Activated CD4-positive, alpha-beta T cell treated with anti-CD3 and anti-CD28 coated beads, Interleukin-2, amount 50 U/mL, for 24 hours (primary cell): ENCODE data around the gene NPHP4.

Experiments used
- DNase-seq, 2 donors: peaks; one replicate each; pipeline ENCODE4 v3.0.0-alpha.2; 2020; ENCODE audit warnings: low read depth in 1 of 2, low spot score in 1 of 2

Gene NPHP4

DNA sequence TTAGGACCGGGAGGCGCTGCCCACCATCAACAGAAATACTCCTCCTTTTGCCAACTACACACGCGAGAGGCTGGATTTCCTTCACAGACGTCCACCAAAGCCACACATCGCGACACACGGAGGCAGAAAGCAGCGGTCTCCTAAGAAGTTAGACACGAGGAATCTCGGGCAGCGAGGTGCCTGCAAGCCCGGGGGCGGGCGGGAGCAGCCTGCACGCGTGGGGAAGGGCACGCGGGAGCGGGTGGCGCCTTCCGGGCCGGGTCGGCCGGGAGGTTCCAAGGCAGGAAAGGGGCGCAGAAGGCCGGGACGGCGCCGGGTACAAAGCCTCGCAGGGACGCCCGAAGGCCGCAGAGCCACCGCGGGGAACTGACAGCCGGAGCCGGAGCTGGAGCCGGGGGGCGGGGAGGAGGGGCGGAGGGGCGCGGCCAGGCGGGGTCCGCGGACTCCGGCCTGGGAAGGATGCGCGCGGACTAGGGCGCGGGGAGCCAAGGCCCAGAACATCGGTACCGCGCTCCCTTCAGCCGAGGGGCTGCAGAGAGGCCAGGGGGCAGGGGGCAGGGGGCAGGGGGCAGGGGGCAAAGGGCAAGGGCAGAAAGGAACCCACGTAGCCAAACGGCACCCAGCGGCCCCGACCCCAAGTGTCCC, 722 bp downstream of the NPHP4 start:
- DNase-seq = no peak

GRCh38 chr1:5990913-5991312, 1.3 kb downstream of the NPHP4 start:
- DNase-seq = no peak

DNA sequence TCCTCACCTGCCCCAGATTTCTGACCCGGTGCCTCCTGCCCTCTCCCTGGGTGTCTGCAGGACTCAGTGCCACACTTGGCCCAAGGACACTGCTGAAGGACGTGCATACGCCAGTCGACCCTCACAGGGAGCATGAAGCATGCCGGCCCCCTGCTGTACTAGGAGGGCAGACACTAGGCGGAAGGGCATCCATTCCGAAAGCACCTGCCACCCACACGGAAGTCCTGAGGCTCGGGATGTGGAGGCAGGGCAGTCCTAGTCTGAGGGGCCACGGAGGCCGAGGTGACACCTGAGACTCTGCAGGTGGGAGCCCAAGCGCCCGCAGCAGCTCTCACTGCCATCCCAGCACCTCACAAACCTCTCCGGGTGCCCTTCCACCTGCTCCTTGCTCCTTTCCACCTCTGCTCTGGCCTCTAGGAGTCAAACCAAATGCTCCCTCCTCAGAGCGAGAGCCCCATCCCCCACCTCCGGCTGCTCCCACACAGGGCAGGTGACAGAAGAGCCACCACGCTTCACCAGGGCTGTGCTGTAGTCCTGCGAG, 2.4 kb downstream of the NPHP4 start:
- no peak for DNase-seq

- no peak for DNase-seq
These were observed 3.0 kb downstream of the NPHP4 start for GRCh38 chr1:5989286-5989605.

DNA sequence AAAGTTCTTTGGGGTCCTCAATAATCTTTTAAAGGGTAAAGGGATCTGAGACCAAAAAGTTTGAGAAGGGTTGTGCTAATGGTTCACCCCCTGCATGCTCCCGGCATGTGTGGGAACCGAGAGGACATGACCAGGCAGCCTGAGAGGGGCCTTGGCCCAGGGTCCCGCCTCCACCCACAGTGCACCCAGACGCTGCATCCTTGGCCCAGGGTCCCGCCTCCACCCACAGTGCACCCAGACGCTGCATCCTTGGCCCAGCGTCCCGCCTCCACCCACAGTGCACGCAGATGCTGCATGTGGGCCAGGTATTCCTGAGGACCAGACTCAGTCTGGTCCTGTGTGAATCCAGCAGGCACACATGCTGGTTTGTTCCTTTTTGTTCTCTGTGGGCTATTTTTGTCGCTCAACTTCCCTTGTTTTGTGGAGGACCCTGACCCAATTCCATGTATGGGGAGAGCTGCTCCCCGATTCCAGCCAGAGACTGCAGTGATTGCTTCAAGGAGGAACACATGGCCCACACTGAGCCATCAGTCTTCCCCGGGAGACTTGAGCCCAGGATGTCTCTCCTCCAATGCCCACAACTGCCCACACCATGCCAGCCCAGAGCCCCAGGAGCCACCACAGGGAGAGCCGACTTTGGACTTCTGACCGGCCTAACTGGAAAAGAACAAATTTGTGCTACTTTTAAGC, 3.5 kb downstream of the NPHP4 start:
- DNase-seq = no peak

GRCh38 chr1:5986018-5986417, 6.2 kb downstream of the NPHP4 start:
- DNase-seq = no peak

DNA sequence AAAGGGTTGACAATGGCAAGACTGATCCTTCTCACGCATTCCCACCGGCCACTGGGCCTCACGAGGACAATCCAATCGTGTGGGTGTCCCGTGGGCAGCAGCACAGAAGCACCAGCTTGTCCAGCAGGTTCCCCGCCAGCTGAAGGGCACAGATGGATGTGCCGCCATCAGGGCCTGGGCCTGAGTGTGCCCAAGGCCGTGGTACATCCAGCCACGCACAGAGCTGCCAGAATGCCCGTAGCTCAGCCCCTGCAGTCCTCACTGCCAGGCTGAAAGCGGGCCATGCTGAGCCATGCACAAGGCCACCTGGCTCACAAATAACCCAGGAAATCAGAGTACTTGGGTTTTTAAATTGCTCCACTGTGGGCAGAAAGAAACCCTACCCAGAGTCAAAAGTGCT, 7.0 kb downstream of the NPHP4 start:
- DNase-seq = no peak

GRCh38 chr1:5983361-5984103, 8.7 kb downstream of the NPHP4 start:
- DNase-seq = no peak

DNA sequence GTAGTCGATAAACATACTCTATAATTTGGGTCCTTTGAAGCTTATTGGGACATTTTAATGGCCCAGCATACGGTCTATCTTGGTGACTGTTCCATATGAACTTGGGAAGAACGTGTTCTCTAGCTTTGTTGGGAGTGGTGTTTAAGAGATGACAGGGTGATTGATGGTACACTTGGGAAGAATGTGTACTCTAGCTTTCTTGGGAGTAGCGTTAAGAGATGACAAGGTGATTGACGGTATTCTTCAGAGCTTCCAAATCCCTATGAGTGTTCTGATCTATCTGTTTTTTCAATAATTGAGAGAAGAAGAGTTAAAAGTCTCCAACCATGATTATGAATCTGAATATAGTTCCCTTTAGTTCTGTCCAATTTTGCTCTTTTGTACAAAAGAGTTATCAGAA, 9.4 kb downstream of the NPHP4 start:
- DNase-seq = no peak

DNA sequence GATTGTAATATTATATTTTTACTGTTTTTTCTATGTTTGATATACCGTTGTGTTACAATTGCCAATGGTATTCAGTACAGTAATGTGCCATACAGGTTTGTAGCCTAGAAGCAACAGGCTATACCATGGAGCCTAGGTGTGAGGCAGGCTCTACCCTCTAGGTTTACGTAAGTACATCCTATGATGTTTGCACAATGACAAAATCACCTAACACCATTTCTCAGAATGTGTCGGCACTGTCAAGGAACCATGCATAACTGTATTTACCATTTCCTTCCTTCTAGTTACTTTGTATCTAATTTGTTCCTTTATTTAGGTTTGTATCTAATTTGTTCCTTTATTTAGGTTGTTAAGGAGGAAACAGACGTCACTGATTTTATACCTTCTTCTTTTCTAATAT, 9.9 kb downstream of the NPHP4 start:
- DNase-seq = no peak

DNA sequence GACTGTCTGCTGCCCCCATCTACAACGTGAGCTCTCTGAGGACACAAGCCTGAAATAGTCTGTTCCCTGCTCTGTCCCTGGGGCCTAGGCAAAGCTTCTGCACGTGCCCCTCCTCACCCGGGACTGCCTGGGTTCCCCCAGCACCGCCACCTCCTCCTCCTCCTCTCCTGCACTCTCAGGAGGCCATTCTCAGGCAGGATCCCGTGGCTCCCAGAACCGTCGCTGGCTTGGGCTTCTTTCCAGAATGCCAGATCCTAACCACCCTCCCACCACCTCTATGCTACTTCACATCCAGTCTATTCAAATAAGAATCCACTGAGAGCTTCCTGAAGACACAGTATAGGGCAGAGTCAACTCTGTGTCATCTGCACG, 11.2 kb downstream of the NPHP4 start:
- no peak for DNase-seq

- DNase-seq = no peak
These were observed 11.8 kb downstream of the NPHP4 start for GRCh38 chr1:5980314-5981008.

DNA sequence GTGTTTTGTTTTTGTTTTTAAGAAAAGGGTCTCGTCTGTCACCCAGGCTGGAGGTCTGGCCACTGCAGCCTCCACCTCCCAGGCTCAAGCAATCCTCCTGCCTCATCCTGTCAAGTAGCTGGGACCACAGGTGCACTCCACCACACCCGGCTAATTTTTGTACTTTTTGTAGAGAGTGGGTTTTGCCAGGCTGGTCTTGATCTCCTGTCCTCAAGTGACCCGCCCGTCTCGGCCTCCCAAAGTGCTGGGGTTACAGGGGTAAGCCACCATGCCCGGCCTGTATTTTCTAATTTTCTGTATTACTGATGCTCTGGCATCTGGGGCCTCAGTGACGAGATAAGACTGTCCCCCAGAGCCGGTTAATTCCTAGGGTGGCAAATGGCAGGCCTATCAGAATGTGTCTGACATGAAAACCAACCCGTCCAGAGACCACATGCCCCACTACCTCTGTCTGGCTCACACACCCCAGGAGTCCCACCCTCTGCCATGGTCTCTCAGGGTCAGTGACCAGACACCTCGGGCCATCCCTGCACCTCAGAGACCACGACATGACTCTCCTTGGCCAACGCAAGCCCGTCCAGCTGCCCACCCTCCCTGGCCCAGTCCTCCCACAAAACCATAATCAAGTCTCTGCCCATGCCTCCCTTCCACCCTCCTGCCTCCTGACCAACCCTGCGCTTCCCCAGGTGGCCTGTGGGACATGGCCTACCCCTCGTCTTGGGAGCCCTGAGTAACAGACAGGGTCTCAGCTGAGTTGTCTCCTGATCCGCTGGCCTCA, 12.5 kb downstream of the NPHP4 start:
- no peak for DNase-seq

DNA sequence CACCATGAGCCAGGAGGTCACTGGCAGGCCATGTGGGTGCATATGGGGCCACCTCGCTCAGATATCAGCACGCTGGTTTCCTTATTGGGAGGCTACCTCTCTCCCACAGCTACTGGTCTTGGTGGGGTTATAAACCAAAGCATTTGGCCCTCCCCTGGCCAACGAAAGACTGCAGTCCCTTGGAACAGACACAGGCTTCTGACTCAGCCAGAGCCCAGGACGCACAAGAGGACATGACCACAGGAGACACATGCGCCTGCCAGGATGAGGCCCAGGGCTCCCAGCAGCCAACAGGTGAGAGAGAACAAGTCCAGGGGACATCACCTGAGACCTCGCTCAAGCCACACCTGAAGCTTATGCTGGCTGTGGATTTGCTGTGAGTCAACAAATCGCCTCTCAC, 13.8 kb downstream of the NPHP4 start:
- DNase-seq = no peak

DNA sequence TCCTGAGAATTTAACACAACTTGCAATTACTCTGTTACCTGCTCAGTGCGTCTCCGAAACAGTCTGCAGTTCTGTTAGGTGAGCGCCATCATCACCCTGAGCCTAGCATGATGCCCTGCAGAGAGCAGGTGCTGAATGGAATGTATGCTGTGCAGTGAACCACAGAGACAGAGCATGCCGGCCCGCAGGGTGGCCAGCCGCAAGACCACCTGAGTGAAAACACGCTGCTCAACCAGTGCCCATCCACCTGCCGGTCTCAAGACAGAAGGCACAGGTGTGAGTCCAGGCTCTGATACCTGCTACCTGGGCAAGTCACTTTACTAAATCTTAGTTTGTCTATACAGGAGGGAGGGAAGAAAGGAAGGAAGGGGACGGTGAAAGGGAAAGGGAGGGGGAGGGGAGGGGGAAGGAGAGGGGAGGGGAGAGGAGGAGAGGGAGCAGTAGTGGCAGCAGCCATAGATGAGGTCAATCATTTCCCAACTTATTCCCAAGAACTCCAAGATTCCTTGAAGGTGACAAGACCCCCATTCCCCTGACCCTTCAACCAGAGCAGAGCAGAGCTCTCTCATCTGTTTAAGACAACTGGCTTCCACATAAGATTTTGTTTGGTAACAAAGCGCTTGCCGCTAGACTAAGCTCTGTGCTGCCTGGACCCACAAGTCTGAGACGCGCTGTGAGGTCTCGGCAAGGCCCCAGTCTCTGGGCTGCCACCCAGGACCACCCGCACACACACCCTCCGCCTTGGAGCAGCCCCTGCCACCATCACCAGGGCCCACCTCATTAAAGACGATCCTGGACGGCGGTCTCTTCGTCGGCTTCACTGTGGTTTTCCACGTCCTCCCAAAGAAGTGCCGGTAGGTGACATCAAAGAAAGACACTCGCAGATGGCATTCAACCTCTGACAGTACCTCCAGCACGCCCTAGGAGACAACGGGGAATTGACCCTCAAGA, 14.5 kb downstream of the NPHP4 start:
- no peak for DNase-seq

DNA sequence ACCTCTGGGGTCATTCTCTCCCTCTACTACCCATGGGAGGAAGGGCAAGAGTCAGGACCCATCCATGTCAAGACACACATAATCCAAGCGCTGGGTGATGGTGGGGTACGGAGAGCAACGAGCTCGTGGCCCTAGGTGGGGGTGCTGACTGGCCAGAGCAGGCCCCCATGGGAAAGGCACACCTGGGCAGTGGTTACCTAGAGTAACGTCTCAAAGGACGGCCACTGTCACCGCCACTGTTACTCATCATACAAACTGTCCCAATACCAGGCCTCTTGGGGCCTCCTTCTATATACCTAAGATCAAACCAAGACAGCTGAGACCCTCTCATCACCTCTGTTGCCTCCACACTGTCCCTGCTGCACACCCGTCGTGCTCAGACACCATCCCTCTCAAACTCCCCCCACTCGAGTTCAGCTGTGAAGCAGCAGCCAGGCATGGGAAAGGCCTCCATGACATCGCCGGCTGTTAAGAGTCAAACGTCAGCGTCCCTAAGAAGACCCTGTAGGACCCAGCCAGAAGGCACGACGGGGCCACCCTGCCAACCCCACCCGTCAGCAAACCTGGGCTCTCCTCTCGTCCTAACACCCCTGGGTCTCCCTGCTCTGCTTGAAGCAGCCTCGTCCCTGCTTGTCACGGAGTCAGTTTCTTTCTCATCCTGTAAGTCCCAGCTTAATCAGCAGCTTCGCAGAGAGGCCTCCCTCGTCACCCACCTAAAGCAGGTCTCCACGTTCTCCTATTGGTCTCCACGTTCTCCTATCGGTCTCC, 15.3 kb downstream of the NPHP4 start:
- no peak for DNase-seq

DNA sequence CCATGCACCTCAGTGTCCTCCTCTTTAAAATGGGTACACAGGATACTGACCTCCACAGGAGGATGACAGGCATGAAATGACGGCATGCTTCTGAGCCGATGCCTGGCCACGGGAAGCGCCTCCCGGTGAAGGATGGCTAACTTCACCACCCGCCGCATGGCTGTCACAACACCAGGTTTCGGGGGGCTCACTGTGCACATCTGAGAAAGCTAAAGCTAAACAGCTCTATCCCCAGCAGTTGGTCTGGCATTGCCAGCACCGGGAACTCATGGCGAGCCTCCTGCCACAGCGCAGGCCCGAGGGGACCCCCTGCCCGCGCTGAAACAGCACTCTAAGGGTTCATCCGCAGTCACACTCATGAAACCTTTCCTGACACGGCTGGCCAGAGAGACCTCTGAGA, 16.0 kb downstream of the NPHP4 start:
- no peak for DNase-seq

DNA sequence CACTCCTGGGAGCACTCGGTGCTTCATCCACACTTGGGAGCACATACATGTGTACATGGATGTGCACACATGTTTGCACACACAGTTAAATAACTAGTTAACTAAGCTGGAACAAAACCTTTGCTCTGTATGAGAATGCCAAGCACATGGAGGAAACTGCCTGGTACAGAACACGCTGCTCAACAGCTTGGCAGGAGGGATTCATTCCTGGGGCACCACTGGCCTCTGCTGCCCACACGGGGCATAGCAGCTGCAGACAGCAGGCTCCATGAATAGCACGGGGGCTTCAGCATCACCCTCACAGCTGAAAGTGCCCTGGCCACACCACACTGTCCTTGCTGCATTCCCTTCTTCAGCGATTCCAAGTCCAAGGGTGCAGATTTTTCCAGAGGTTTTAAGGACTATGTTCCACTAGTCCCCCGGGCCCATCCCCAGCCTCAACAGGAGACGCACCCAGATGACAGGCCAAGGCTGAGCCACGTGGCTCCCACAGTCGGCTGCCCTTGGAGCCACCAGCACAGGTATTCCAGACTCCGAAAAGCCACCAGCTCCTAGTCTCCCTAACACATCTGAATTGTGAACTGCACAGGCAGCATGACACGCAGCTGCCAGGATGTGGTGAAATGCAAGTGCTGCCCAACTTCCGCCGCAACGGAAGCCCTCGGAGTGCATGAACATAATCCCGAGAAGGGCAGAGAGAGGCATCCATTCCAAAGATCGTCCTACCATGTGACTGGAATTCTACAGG, 16.9 kb downstream of the NPHP4 start:
- DNase-seq = no peak
